Measurements from ENCODE around the gene GOLT1B. TPM values are rescaled to one million over a fixed set of nuclear protein-coding genes. Genes with fewer than 3 reads are reported as not detected.
"Not testable (repeated sequence)": the region's sequence is repeated elsewhere in the genome, so short reads cannot be mapped to it uniquely, and the experiment has no call there.

GOLT1B gene
- polyA plus RNA-seq (ENCODE audit: insufficient read length in 12 of 12) = 100 to 1,000 TPM in 1 of 12 donors, 10 to 100 TPM in 11; 34.7 to 132 (median 55.6) TPM
- long read RNA-seq, donor 1, transcript GOLT1B-201 (5 exons, 3,227 nt) = major isoform, 10 of 12 reads
- long read RNA-seq, donor 1, partial matches to known transcripts = 0 of 12 reads
- long read RNA-seq, donor 1, other reads (novel, unspliced or antisense) = 0 of 12 reads
- long read RNA-seq, donor 2, transcript GOLT1B-201 (5 exons, 3,227 nt) = major isoform, 27 of 27 reads
- long read RNA-seq, donor 2, partial matches to known transcripts = 0 of 27 reads
- long read RNA-seq, donor 2, other reads (novel, unspliced or antisense) = 0 of 27 reads
- long read RNA-seq, donor 3, transcript GOLT1B-201 (5 exons, 3,227 nt) = major isoform, 6 of 7 reads
- long read RNA-seq, donor 3, partial matches to known transcripts = 0 of 7 reads
- long read RNA-seq, donor 3, other reads (novel, unspliced or antisense) = 0 of 7 reads
- long read RNA-seq, donor 4, transcript GOLT1B-201 (5 exons, 3,227 nt) = major isoform, 11 of 11 reads
- long read RNA-seq, donor 4, partial matches to known transcripts = 0 of 11 reads
- long read RNA-seq, donor 4, other reads (novel, unspliced or antisense) = 0 of 11 reads
- long read RNA-seq, donor 5 = 0 reads
- long read RNA-seq, donor 6, transcript GOLT1B-201 (5 exons, 3,227 nt) = major isoform, 11 of 13 reads
- long read RNA-seq, donor 6, partial matches to known transcripts = 0 of 13 reads
- long read RNA-seq, donor 6, other reads (novel, unspliced or antisense) = 0 of 13 reads
- long read RNA-seq, donor 7, transcript GOLT1B-201 (5 exons, 3,227 nt) = major isoform, 9 of 10 reads
- long read RNA-seq, donor 7, partial matches to known transcripts = 0 of 10 reads
- long read RNA-seq, donor 7, other reads (novel, unspliced or antisense) = 0 of 10 reads
- long read RNA-seq, donor 8, transcript GOLT1B-201 (5 exons, 3,227 nt) = major isoform, 14 of 17 reads
- long read RNA-seq, donor 8, partial matches to known transcripts = 0 of 17 reads
- long read RNA-seq, donor 8, other reads (novel, unspliced or antisense) = 0 of 17 reads
- long read RNA-seq, donor 9, transcript GOLT1B-201 (5 exons, 3,227 nt) = major isoform, 11 of 12 reads
- long read RNA-seq, donor 9, partial matches to known transcripts = 0 of 12 reads
- long read RNA-seq, donor 9, other reads (novel, unspliced or antisense) = 0 of 12 reads
- long read RNA-seq, donor 10, transcript GOLT1B-201 (5 exons, 3,227 nt) = major isoform, 10 of 14 reads
- long read RNA-seq, donor 10, partial matches to known transcripts = 0 of 14 reads
- long read RNA-seq, donor 10, other reads (novel, unspliced or antisense) = 0 of 14 reads
- long read RNA-seq, donor 11, transcript GOLT1B-201 (5 exons, 3,227 nt) = major isoform, 19 of 21 reads
- long read RNA-seq, donor 11, partial matches to known transcripts = 0 of 21 reads
- long read RNA-seq, donor 11, other reads (novel, unspliced or antisense) = 0 of 21 reads

GRCh38 chr12:21501258-21502163 is at the start of gene GOLT1B, which contains the start of gene RECQL:
TSS of gene GOLT1B (plus strand) at chr12:21501789. CDS start at chr12:21501924, 135 bp downstream.
TSS of gene RECQL (minus strand) at chr12:21501635. CDS start at chr12:21499570, 2,065 bp downstream.
- DNase-seq = peak; percentile 98

GRCh38 chr12:21453312-21453852 is 48.2 kb upstream of the GOLT1B start:
- no peak for DNase-seq

GRCh38 chr12:21456291-21456780 is 45.3 kb upstream of the GOLT1B start:
- no peak for DNase-seq

- no peak for DNase-seq
Measured at GRCh38 chr12:21459474-21459873, 42.1 kb upstream of the GOLT1B start.

- not testable (repeated sequence) for DNase-seq
Measured at GRCh38 chr12:21467334-21467733, 34.3 kb upstream of the GOLT1B start.

GRCh38 chr12:21471294-21471693 is 30.3 kb upstream of the GOLT1B start:
- DNase-seq = no peak

- no peak for DNase-seq
Measured at GRCh38 chr12:21472197-21472823, 29.3 kb upstream of the GOLT1B start.

- no peak for DNase-seq
Measured at GRCh38 chr12:21475552-21475951, 26.0 kb upstream of the GOLT1B start.

GRCh38 chr12:21476949-21477348 is 24.6 kb upstream of the GOLT1B start:
- no peak for DNase-seq

GRCh38 chr12:21478756-21479455 is 22.7 kb upstream of the GOLT1B start:
- DNase-seq = no peak

GRCh38 chr12:21483531-21483930 is 18.1 kb upstream of the GOLT1B start:
- no peak for DNase-seq

GRCh38 chr12:21485998-21486397 is 15.6 kb upstream of the GOLT1B start:
- no peak for DNase-seq

GRCh38 chr12:21499765-21500164 is 1.8 kb upstream of the GOLT1B start:
- no peak for DNase-seq

- peak; percentile 1 for DNase-seq
Measured at GRCh38 chr12:21500786-21501257, 767 bp upstream of the GOLT1B start.

GRCh38 chr12:21502164-21502496 is 541 bp downstream of the GOLT1B start:
- peak; percentile 51 for DNase-seq

GRCh38 chr12:21502872-21503271 is 1.3 kb downstream of the GOLT1B start:
- DNase-seq = no peak

GRCh38 chr12:21505888-21506287 is 4.3 kb downstream of the GOLT1B start:
- no peak for DNase-seq

- no peak for DNase-seq
Measured at GRCh38 chr12:21507849-21508248, 6.3 kb downstream of the GOLT1B start.

GRCh38 chr12:21509768-21510167 is 8.2 kb downstream of the GOLT1B start:
- no peak for DNase-seq
